HT1080 (cell line): Measurements from ENCODE around the gene CBX5. TPM values are rescaled to one million over a fixed set of nuclear protein-coding genes. Genes with fewer than 3 reads are reported as not detected.

ENCODE experiments used
- small RNA-seq: library from RNA; depleted of rRNA; stranded (forward); fragments of <200 nt; gene quantifications from one replicate; pipeline ENCODE3, GENCODE V24; 2014
- total RNA-seq: library from RNA; depleted of rRNA; stranded (reverse); fragments of >200 nt; shearing (Covaris generic); gene quantifications from 2 replicates; pipeline ENCODE4 v1.2.3, GENCODE V29; 2014; rRNA removed

The CBX5 gene
- total RNA-seq, 1 experiment from 2014 or later: 67.6 TPM

Small RNA genes within 50 kb of the gene (small RNA-seq; reads per million reads assigned to genes)
- gene RN7SL390P (not detected), gene RNU6-950P (not detected)

Other genes starting within 250 kb of the CBX5 start
- 0.70 and 2.3 TPM in 2 replicates for gene HOXC5, start 247.1 kb downstream of the CBX5 start, total RNA-seq
- gene HOXC4, start 226.3 kb downstream of the CBX5 start, total RNA-seq: 1.8 and 1.9 TPM in 2 replicates
- gene SMUG1, start 91.1 kb downstream of the CBX5 start, total RNA-seq: 90.4 and 101 TPM in 2 replicates
- gene HNRNPA1, start 604 bp upstream of the CBX5 start, total RNA-seq: 500 and 660 TPM in 2 replicates
- 0.06 TPM in 1 of 2 replicates, not detected in the other for gene NFE2, start 20.9 kb upstream of the CBX5 start, total RNA-seq
- 83.5 and 96.9 TPM in 2 replicates for gene COPZ1, start 45.0 kb upstream of the CBX5 start, total RNA-seq
- not detected in 2 replicates for gene GPR84, start 84.4 kb upstream of the CBX5 start, total RNA-seq
- gene ZNF385A, start 104.6 kb upstream of the CBX5 start, total RNA-seq: 4.0 and 5.4 TPM in 2 replicates
- 150 and 163 TPM in 2 replicates for gene ITGA5, start 139.1 kb upstream of the CBX5 start, total RNA-seq
- 2.1 TPM in 1 of 2 replicates, not detected in the other for gene GTSF1, start 193.5 kb upstream of the CBX5 start, total RNA-seq
- not detected in 2 replicates for gene NCKAP1L, start 217.6 kb upstream of the CBX5 start, total RNA-seq